GM13976 (cell line): ENCODE results near the gene OR4E2.

Experiments
- DNase-seq: peaks from one replicate; pipeline ENCODE4 v3.0.0; 2012; ENCODE audit warnings: low spot score
- in situ Hi-C: fragments of 300-500 bp; cut with MboI; formaldehyde crosslinking; loops from one replicate; pipeline ENCODE4 v1.12.0; 2022; ENCODE audit warnings: low sequenced_read_pairs, mixed read lengths, inconsistent platforms; ENCODE audit not compliant: unreplicated experiment
- TF ChIP-seq, protein P1 (sequence below): IDR thresholded peaks from 2 replicates; pipeline ENCODE4 v1.5.1; 2012; ENCODE audit warnings: borderline replicate concordance, mild to moderate bottlenecking; ENCODE audit not compliant: insufficient read depth; ENCODE audit errors: extremely low read depth, missing control alignments, control extremely low read depth

The OR4E2 gene

DNA sequence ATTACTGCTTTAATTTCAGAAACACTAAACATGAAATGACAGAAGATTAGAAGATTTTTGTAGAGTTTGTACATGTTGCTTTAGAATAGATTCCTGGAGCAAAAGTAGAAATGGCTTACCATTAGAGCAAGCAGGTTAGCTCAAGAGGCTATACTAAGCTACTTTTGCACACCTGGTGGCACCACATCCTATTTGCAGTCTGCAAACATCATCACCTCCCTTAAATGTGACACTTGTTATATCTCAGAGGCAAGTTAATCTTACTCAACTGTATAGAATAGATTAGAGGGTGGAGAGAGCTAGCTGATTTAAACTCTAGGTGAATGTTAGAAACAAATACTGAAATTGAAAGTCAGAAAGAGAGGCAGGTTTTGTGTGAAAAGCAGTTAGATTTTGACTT, 50.7 kb downstream of the OR4E2 start:
- no peak for DNase-seq
- in situ Hi-C loops = no loop called here
- TF ChIP-seq, protein P1, sequence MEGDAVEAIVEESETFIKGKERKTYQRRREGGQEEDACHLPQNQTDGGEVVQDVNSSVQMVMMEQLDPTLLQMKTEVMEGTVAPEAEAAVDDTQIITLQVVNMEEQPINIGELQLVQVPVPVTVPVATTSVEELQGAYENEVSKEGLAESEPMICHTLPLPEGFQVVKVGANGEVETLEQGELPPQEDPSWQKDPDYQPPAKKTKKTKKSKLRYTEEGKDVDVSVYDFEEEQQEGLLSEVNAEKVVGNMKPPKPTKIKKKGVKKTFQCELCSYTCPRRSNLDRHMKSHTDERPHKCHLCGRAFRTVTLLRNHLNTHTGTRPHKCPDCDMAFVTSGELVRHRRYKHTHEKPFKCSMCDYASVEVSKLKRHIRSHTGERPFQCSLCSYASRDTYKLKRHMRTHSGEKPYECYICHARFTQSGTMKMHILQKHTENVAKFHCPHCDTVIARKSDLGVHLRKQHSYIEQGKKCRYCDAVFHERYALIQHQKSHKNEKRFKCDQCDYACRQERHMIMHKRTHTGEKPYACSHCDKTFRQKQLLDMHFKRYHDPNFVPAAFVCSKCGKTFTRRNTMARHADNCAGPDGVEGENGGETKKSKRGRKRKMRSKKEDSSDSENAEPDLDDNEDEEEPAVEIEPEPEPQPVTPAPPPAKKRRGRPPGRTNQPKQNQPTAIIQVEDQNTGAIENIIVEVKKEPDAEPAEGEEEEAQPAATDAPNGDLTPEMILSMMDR = no peak

DNA sequence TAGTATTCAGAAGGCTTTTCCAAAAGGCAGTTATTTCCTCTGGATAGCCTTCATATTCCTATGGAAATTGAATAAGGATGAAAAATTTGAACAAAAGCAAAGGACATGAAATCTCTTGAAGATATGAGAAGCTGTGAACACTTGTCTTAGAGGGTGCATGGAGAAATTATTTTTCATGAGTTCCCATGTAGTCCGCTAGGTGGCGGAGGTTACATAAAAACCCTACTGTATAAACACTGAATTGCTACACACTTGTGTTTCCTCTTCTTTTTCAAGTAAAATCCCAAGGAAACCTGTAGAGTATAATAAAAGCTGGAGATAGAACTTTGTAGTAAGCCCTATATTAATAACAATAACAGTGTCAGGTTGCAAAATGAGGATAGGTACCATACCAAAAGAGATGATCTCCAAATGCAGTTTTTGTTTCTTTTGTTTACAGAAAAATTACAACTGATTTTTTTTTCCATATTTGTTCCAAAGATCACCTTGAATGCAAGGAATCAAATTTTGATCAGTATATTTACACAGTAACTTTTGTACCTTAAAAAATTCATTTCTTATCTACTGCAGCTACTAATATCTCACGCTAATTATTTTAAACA, 57.8 kb downstream of the OR4E2 start:
- peak; percentile 38 for DNase-seq
- TF ChIP-seq, protein P1 = peak; percentile 53
- in situ Hi-C loops = no loop called here

DNA sequence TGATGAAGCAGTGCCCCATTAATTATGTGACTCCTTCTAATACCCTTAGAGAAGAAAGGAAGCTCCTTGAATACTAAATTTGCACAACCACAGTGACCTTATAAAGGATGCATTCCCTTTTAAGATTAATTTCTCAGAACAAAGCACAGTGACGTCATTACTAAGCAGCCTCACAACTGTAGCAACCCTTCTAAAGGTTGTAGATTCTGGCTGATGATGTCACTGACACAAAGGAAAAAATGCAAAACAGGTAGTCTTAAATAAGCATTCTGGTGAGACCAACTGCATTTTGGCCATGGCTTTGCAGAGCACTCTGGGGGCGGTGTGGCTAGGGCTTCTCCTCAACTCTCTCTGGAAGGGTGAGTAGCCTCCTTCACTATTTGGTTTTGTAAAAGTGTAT, 58.4 kb downstream of the OR4E2 start:
- TF ChIP-seq, protein P1 = no peak
- no peak for DNase-seq
- in situ Hi-C loops = no loop called here

GRCh38 chr14:21714318-21714929, 60.8 kb downstream of the OR4E2 start:
- TF ChIP-seq, protein P1 = no peak
- in situ Hi-C loops = no loop called here
- no peak for DNase-seq
